DMS53 (cell line): ENCODE results near the gene FBL.

ENCODE experiments used
- DNase-seq: peaks from one replicate; lab custom pipeline; 2025; lab: John Stamatoyannopoulos, UW

The FBL gene

DNA sequence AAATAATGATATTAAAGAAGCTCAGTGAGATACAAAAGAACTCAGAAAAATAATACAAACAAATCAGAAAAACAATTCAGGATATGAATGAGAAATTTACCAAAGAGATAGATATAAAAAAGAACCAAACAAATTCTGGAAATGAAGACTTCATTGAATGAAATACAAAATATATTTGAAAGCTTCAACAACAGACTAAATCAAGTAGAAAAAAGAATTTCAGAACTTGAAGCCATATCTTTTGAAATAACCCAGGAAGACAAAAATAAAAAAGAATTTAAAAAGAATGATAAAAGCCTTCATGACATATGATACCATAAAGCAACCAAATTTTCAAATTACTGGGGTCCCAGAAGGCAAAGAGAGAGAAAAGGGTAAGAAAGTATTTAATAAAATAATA lies 57.9 kb downstream of the FBL start:
- DNase-seq: no peak
